GM21529 (cell line): ENCODE data around the gene IL3RA.
"Not testable (repeated sequence)": the region's sequence is repeated elsewhere in the genome, so short reads cannot be mapped to it uniquely, and the experiment has no call there.

Experiments used
- ATAC-seq: cut with Tn5 transposase; IDR thresholded peaks from one replicate; pipeline ENCODE4 v1.9.1; 2021; ENCODE audit not compliant: unreplicated experiment

Gene IL3RA

GRCh38 chrX:1421433-1422134 is 85.0 kb downstream of the IL3RA start:
- ATAC-seq, result no peak

- no peak for ATAC-seq
Observed at GRCh38 chrX:1422135-1422465, 85.5 kb downstream of the IL3RA start.

GRCh38 chrX:1423215-1423614 is 86.6 kb downstream of the IL3RA start:
- no peak for ATAC-seq

- ATAC-seq, result no peak
Observed at GRCh38 chrX:1424147-1424851, 87.7 kb downstream of the IL3RA start.

GRCh38 chrX:1425381-1425780 is 88.8 kb downstream of the IL3RA start:
- no peak for ATAC-seq

GRCh38 chrX:1426321-1426720 is 89.7 kb downstream of the IL3RA start:
- not testable (repeated sequence) for ATAC-seq

GRCh38 chrX:1427756-1428155 is 91.2 kb downstream of the IL3RA start:
- no peak for ATAC-seq

- ATAC-seq, result no peak
Observed at GRCh38 chrX:1430451-1430850, 93.9 kb downstream of the IL3RA start.
